ENCODE measurements around the gene CEP128.

CEP128 gene

GRCh38 chr14:80700601-80701000 is 240.9 kb downstream of the CEP128 start:
- no peak overlapping the region for H3K9ac ChIP-seq (ENCODE audit: low read depth, low read length)
- no peak overlapping the region for H3K4me3 ChIP-seq (ENCODE audit: low read depth, low read length)
- H3K4me1 ChIP-seq (ENCODE audit: control insufficient read depth, insufficient read depth, low read length): no peaks in the 10 kb centered on the region
- no peaks in the 10 kb centered on the region for H3K9me3 ChIP-seq (ENCODE audit: control insufficient read depth, insufficient read depth, low read length)
- no peaks in the 10 kb centered on the region for H3K27me3 ChIP-seq (ENCODE audit: control insufficient read depth, insufficient read depth, low read length)
- H3K36me3 ChIP-seq (ENCODE audit: control insufficient read depth, insufficient read depth, low read length): no peaks in the 10 kb centered on the region

DNA sequence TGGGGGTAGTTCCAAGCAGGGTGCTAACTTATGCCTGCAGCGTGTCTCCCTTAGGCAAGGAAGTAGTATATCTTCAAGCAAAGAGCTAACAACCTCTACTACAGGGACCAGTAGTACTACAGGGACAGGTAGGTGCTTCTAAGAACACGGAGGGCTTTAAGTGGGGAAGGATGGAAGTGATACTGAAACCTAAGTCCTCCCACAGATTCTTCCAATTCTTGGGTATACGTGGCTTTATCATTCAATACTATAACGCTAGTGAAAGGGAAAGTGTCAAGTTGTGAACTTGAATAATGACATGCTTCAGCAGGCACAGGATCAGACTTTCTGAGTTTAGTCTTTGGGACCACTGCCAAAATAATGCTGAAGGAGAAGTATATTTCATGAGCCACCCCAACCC is 241.7 kb downstream of the CEP128 start:
- Histone ChIP-seq H3K9ac (ENCODE audit: low read depth, low read length) (no peak overlapping the region), H3K9me3 (ENCODE audit: control insufficient read depth, insufficient read depth, low read length) (no peaks in the 10 kb centered on the region), H3K36me3 (ENCODE audit: control insufficient read depth, insufficient read depth, low read length) (no peaks in the 10 kb centered on the region), H3K4me1 (ENCODE audit: control insufficient read depth, insufficient read depth, low read length) (no peaks in the 10 kb centered on the region), H3K27me3 (ENCODE audit: control insufficient read depth, insufficient read depth, low read length) (no peaks in the 10 kb centered on the region), H3K4me3 (ENCODE audit: low read depth, low read length) (no peak overlapping the region)

GRCh38 chr14:80698974-80699373 is 242.6 kb downstream of the CEP128 start:
- Histone ChIP-seq H3K9me3 (ENCODE audit: control insufficient read depth, insufficient read depth, low read length) (no peaks in the 10 kb centered on the region), H3K4me3 (ENCODE audit: low read depth, low read length) (no peak overlapping the region)

DNA sequence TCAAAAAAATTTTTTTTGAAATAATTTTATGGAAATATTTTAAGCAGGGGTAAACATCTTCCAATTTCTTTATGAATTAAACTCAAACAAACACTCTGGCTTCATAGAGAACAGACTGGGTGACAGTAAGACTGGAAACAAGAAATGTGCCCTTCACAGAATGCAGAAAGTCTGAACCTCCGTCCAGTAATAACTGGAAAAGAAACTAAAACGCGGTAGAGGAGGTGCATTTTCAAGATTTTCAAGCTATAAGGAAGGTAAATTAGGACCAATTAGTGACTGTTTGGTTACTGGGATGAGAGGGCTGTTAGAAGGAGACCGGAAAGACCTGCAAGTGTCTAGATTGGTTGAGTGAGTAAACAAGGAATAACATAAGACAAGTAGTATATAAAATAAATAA is 245.7 kb downstream of the CEP128 start:
- H3K4me1 ChIP-seq (ENCODE audit: control insufficient read depth, insufficient read depth, low read length): no peaks in the 10 kb centered on the region
- H3K9me3 ChIP-seq (ENCODE audit: control insufficient read depth, insufficient read depth, low read length): no peaks in the 10 kb centered on the region
- no peaks in the 10 kb centered on the region for H3K36me3 ChIP-seq (ENCODE audit: control insufficient read depth, insufficient read depth, low read length)
- no peak overlapping the region for H3K4me3 ChIP-seq (ENCODE audit: low read depth, low read length)
- no peak overlapping the region for H3K9ac ChIP-seq (ENCODE audit: low read depth, low read length)
- H3K27me3 ChIP-seq (ENCODE audit: control insufficient read depth, insufficient read depth, low read length): no peaks in the 10 kb centered on the region

More at GRCh38 chr14:80698974-80699373, 242.6 kb downstream of the CEP128 start:
- Histone ChIP-seq H3K36me3 (ENCODE audit: control insufficient read depth, insufficient read depth, low read length) (no peaks in the 10 kb centered on the region), H3K27me3 (ENCODE audit: control insufficient read depth, insufficient read depth, low read length) (no peaks in the 10 kb centered on the region), H3K9ac (ENCODE audit: low read depth, low read length) (no peak overlapping the region), H3K4me1 (ENCODE audit: control insufficient read depth, insufficient read depth, low read length) (no peaks in the 10 kb centered on the region)

DNA sequence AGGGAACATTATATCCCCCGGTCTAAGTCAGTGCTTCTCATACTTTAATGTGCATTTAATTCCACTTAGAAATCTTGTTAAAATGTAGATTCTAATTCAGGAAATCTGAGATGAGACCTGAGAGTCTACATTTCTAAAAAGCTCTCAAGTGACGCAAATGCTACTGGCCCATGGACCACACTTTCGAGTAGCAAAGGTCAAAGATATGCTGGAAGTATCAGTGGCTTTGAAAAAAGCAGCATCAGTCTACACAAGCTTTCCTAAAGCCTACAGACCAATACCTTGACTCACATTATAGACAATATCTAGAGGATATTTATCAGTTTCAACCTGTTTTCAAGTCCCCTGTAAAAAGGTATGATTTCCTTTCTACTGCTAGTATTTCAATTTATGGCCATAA is 248.6 kb downstream of the CEP128 start:
- Histone ChIP-seq H3K4me3 (ENCODE audit: low read depth, low read length) (no peak overlapping the region), H3K9me3 (ENCODE audit: control insufficient read depth, insufficient read depth, low read length) (no peaks in the 10 kb centered on the region), H3K4me1 (ENCODE audit: control insufficient read depth, insufficient read depth, low read length) (no peaks in the 10 kb centered on the region), H3K9ac (ENCODE audit: low read depth, low read length) (no peak overlapping the region), H3K36me3 (ENCODE audit: control insufficient read depth, insufficient read depth, low read length) (no peaks in the 10 kb centered on the region), H3K27me3 (ENCODE audit: control insufficient read depth, insufficient read depth, low read length) (no peaks in the 10 kb centered on the region)

DNA sequence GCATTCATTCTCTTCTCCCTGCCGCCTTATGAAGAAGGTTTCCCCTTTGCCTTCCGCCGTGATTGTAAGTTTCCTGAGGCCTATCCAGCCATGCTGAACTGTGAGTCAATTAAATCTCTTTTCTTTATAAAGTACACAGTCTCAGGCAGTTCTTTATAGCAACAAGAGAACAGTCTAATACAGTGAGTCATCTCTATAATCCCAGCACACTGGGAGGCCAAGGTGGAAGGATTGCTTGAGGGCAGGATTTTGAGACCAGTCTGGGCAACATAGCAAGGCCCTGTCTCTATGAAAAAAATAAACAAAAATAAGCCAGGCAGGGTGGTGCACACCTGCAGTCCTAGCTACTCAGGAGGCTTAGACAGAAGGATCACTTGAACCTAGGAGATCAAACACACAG is 259.9 kb downstream of the CEP128 start:
- no peak overlapping the region for H3K4me3 ChIP-seq (ENCODE audit: low read depth, low read length)
- no peak overlapping the region for H3K9ac ChIP-seq (ENCODE audit: low read depth, low read length)
- no peaks in the 10 kb centered on the region for H3K9me3 ChIP-seq (ENCODE audit: control insufficient read depth, insufficient read depth, low read length)
- H3K36me3 ChIP-seq (ENCODE audit: control insufficient read depth, insufficient read depth, low read length): no peaks in the 10 kb centered on the region
- no peaks in the 10 kb centered on the region for H3K4me1 ChIP-seq (ENCODE audit: control insufficient read depth, insufficient read depth, low read length)
- no peaks in the 10 kb centered on the region for H3K27me3 ChIP-seq (ENCODE audit: control insufficient read depth, insufficient read depth, low read length)

DNA sequence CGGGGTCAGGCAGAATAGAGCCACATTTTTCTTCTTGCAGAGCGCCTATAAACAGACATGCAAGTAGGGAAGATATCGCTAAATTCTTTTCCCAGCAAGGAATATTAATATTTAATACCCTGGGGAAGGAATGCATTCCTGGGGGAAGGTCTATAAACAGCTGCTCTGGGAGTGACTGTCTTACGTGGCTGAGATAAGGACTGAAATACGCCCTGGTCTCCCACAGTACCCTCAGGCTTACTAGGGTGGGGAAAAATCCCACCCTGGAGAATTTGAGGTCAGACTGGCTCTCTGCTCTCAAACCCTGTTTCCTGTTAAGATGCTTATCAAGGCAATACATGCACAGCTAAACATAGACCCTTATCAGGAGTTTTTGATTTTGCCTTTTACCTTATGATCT is 262.3 kb downstream of the CEP128 start:
- Histone ChIP-seq H3K4me3 (ENCODE audit: low read depth, low read length) (no peak overlapping the region), H3K36me3 (ENCODE audit: control insufficient read depth, insufficient read depth, low read length) (no peaks in the 10 kb centered on the region), H3K27me3 (ENCODE audit: control insufficient read depth, insufficient read depth, low read length) (no peaks in the 10 kb centered on the region), H3K9me3 (ENCODE audit: control insufficient read depth, insufficient read depth, low read length) (no peaks in the 10 kb centered on the region), H3K9ac (ENCODE audit: low read depth, low read length) (no peak overlapping the region), H3K4me1 (ENCODE audit: control insufficient read depth, insufficient read depth, low read length) (no peaks in the 10 kb centered on the region)

DNA sequence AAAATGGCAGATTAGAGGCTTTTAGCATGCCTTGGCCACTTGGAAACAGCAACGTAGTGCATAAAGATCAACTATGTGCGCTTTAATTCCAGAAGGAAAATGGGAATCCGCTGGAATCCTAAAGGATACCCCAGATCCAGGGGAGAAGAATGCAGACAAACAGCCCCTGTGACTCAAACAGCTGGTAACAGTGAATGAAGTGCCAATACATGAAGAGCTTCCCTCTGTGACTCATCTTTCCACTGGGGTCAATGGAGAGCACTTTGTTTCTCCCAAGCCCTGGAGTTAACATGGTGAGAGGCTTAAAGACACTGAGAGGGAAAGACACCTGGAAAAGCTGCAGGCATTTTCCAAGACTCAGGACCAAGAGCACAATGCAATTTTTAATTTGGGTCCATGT is 263.1 kb downstream of the CEP128 start:
- H3K9ac ChIP-seq (ENCODE audit: low read depth, low read length): no peak overlapping the region
- H3K9me3 ChIP-seq (ENCODE audit: control insufficient read depth, insufficient read depth, low read length): no peaks in the 10 kb centered on the region
- no peaks in the 10 kb centered on the region for H3K4me1 ChIP-seq (ENCODE audit: control insufficient read depth, insufficient read depth, low read length)

GRCh38 chr14:80669426-80669825 is 272.1 kb downstream of the CEP128 start:
- Histone ChIP-seq H3K36me3 (ENCODE audit: control insufficient read depth, insufficient read depth, low read length) (no peaks in the 10 kb centered on the region), H3K4me1 (ENCODE audit: control insufficient read depth, insufficient read depth, low read length) (no peaks in the 10 kb centered on the region), H3K9ac (ENCODE audit: low read depth, low read length) (no peak overlapping the region), H3K27me3 (ENCODE audit: control insufficient read depth, insufficient read depth, low read length) (no peaks in the 10 kb centered on the region), H3K9me3 (ENCODE audit: control insufficient read depth, insufficient read depth, low read length) (no peaks in the 10 kb centered on the region), H3K4me3 (ENCODE audit: low read depth, low read length) (no peak overlapping the region)

More for the DNA sequence above, 263.1 kb downstream of the CEP128 start:
- Histone ChIP-seq H3K36me3 (ENCODE audit: control insufficient read depth, insufficient read depth, low read length) (no peaks in the 10 kb centered on the region), H3K4me3 (ENCODE audit: low read depth, low read length) (no peak overlapping the region), H3K27me3 (ENCODE audit: control insufficient read depth, insufficient read depth, low read length) (no peaks in the 10 kb centered on the region)

DNA sequence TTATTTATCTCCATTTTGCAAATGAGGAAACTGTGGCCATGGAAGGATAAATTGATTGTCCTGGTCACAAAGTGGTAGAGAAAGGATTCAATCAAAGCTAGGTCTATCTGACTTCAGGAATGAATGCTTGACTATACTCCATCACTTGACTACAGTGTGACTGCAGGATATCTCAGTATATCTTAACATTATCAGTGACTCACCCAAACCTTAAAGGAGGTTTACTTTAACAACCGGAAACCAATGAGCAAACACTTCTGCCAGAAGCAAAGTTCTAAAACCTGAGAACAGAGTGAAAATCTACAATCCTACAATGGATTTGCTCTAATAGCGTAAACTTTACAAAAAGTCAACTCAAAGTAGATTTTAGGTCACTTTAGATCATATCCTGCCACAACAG is 277.0 kb downstream of the CEP128 start:
- H3K4me1 ChIP-seq (ENCODE audit: control insufficient read depth, insufficient read depth, low read length): no peaks in the 10 kb centered on the region
- no peaks in the 10 kb centered on the region for H3K36me3 ChIP-seq (ENCODE audit: control insufficient read depth, insufficient read depth, low read length)
- no peaks in the 10 kb centered on the region for H3K9me3 ChIP-seq (ENCODE audit: control insufficient read depth, insufficient read depth, low read length)
- H3K27me3 ChIP-seq (ENCODE audit: control insufficient read depth, insufficient read depth, low read length): no peaks in the 10 kb centered on the region
- no peak overlapping the region for H3K4me3 ChIP-seq (ENCODE audit: low read depth, low read length)
- no peak overlapping the region for H3K9ac ChIP-seq (ENCODE audit: low read depth, low read length)

GRCh38 chr14:80663541-80663940 is 278.0 kb downstream of the CEP128 start:
- H3K9me3 ChIP-seq (ENCODE audit: control insufficient read depth, insufficient read depth, low read length): no peaks in the 10 kb centered on the region
- H3K4me1 ChIP-seq (ENCODE audit: control insufficient read depth, insufficient read depth, low read length): no peaks in the 10 kb centered on the region
- no peaks in the 10 kb centered on the region for H3K27me3 ChIP-seq (ENCODE audit: control insufficient read depth, insufficient read depth, low read length)
- H3K4me3 ChIP-seq (ENCODE audit: low read depth, low read length): no peak overlapping the region
- no peak overlapping the region for H3K9ac ChIP-seq (ENCODE audit: low read depth, low read length)
- H3K36me3 ChIP-seq (ENCODE audit: control insufficient read depth, insufficient read depth, low read length): no peaks in the 10 kb centered on the region

- H3K9ac ChIP-seq (ENCODE audit: low read depth, low read length): no peak overlapping the region
- no peaks in the 10 kb centered on the region for H3K4me1 ChIP-seq (ENCODE audit: control insufficient read depth, insufficient read depth, low read length)
- no peak overlapping the region for H3K4me3 ChIP-seq (ENCODE audit: low read depth, low read length)
- no peaks in the 10 kb centered on the region for H3K9me3 ChIP-seq (ENCODE audit: control insufficient read depth, insufficient read depth, low read length)
- H3K36me3 ChIP-seq (ENCODE audit: control insufficient read depth, insufficient read depth, low read length): no peaks in the 10 kb centered on the region
- H3K27me3 ChIP-seq (ENCODE audit: control insufficient read depth, insufficient read depth, low read length): no peaks in the 10 kb centered on the region
Measured at GRCh38 chr14:80659783-80660182, 281.8 kb downstream of the CEP128 start.

DNA sequence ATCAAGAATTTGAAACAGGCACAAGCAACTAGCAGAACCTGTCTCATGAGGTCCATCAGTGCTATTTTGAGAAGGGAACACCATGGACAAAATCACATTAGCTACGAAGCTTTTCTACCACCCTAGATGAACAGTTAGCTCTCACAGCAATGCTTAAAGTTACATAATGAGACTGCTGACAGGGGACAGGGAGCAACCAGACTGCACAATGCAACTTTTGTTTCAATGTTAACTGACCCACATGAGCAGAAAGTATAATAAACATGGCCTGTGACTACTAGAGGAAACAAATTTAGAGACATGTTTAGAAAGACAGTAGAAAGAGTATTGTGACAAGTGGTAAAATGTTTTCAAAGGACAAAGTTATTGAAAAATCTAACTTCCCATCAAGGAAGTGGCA is 282.8 kb downstream of the CEP128 start:
- H3K9ac ChIP-seq (ENCODE audit: low read depth, low read length): no peak overlapping the region
- H3K27me3 ChIP-seq (ENCODE audit: control insufficient read depth, insufficient read depth, low read length): no peaks in the 10 kb centered on the region
- H3K4me3 ChIP-seq (ENCODE audit: low read depth, low read length): no peak overlapping the region
- no peaks in the 10 kb centered on the region for H3K36me3 ChIP-seq (ENCODE audit: control insufficient read depth, insufficient read depth, low read length)
- H3K9me3 ChIP-seq (ENCODE audit: control insufficient read depth, insufficient read depth, low read length): no peaks in the 10 kb centered on the region
- H3K4me1 ChIP-seq (ENCODE audit: control insufficient read depth, insufficient read depth, low read length): no peaks in the 10 kb centered on the region
